ENCODE data around the gene IL17RE.
"Not testable (repeated sequence)": the region's sequence is repeated elsewhere in the genome, so short reads cannot be mapped to it uniquely, and the experiment has no call there.

IL17RE gene

GRCh38 chr3:9883706-9884554, 18.7 kb upstream of the IL17RE start:
- no peak for DNase-seq

GRCh38 chr3:9884555-9885165, 18.0 kb upstream of the IL17RE start:
- DNase-seq: no peak

GRCh38 chr3:9886328-9886727, 16.3 kb upstream of the IL17RE start:
- DNase-seq: no peak

- DNase-seq: no peak
Observed at GRCh38 chr3:9887480-9887879, 15.2 kb upstream of the IL17RE start.

- no peak for DNase-seq
Observed at GRCh38 chr3:9888540-9888939, 14.1 kb upstream of the IL17RE start.

GRCh38 chr3:9889405-9889804, 13.2 kb upstream of the IL17RE start:
- no peak for DNase-seq

- peak; percentile 89 for DNase-seq
Observed at GRCh38 chr3:9890249-9891071, 12.2 kb upstream of the IL17RE start, which contains the start of gene JAGN1. JAGN1 (plus strand) TSS chr3:9890610; CDS start chr3:9890723, 113 bp downstream.

GRCh38 chr3:9891072-9891622, 11.5 kb upstream of the IL17RE start:
- DNase-seq: no peak

GRCh38 chr3:9893739-9894138, 8.9 kb upstream of the IL17RE start:
- DNase-seq: no peak

- not testable (repeated sequence) for DNase-seq
Observed at GRCh38 chr3:9895715-9896114, 6.9 kb upstream of the IL17RE start.

- not testable (repeated sequence) for DNase-seq
Observed at GRCh38 chr3:9896755-9897407, 5.8 kb upstream of the IL17RE start.

GRCh38 chr3:9897408-9898372, 5.0 kb upstream of the IL17RE start:
- DNase-seq: no peak

- no peak for DNase-seq
Observed at GRCh38 chr3:9898467-9899241, 4.0 kb upstream of the IL17RE start.

GRCh38 chr3:9899289-9899791, 3.3 kb upstream of the IL17RE start:
- no peak for DNase-seq

- not testable (repeated sequence) for DNase-seq
Observed at GRCh38 chr3:9900965-9901415, 1.7 kb upstream of the IL17RE start.

GRCh38 chr3:9901967-9902366, 681 bp upstream of the IL17RE start:
- no peak for DNase-seq

GRCh38 chr3:9903238-9903624, 583 bp downstream of the IL17RE start:
- DNase-seq: no peak

GRCh38 chr3:9903904-9904303, 1.3 kb downstream of the IL17RE start:
- DNase-seq: no peak

- no peak for DNase-seq
Observed at GRCh38 chr3:9906480-9906879, 3.8 kb downstream of the IL17RE start.

GRCh38 chr3:9908286-9908685, 5.6 kb downstream of the IL17RE start:
- no peak for DNase-seq
